Measurements from ENCODE around the gene UGCG. TPM values are rescaled to one million over a fixed set of nuclear protein-coding genes. Genes with fewer than 3 reads are reported as not detected.

Gene UGCG
- polyA plus RNA-seq, 2 of the 4 experiments (the other 2 are of a cell fraction), result 11.6 to 25.9 TPM

GRCh38 chr9:111907147-111907546 lies 10.5 kb downstream of the UGCG start:
- Histone ChIP-seq H3K9me3 (no peaks in the 10 kb centered on the region), H3K4me2 (no peak overlapping the region), H3K27ac (no peak overlapping the region), H3K4me1 (peaks cover 37% of the 10 kb centered on the region), H3K4me3 (no peak overlapping the region)
- POLR2A ChIA-PET, result no interaction called here
- WGBS (ENCODE audit: missing lambda C conversion rate), result 97% methylated on average over 5 of the region's 5 CpGs
- DNase-seq (ENCODE audit: low read depth in 1 of 2, low spot score in 1 of 2), result no peak
- FAIRE-seq, result no peak
- no peak for TF ChIP-seq ZFP36 (IDR thresholded peaks at IDR 0.05; ENCODE audit: borderline replicate concordance, partially characterized antibody)
- TF ChIP-seq FOXS1 (CRISPR knock-in tag; IDR thresholded peaks at IDR 0.05), result no peak
- no peak for TF ChIP-seq RAD21 (conservative IDR thresholded peaks at IDR 0.05 in 1 of 2, IDR thresholded peaks at IDR 0.05 in 1 of 2)
- no peak for TF ChIP-seq TFCP2L1 (CRISPR knock-in tag; IDR thresholded peaks at IDR 0.05)
- TF ChIP-seq PBX3 (IDR thresholded peaks at IDR 0.05), result no peak
- no peak for TF ChIP-seq JUN (IDR thresholded peaks at IDR 0.05)
- no peak for TF ChIP-seq CEBPB (IDR thresholded peaks at IDR 0.05)
- TF ChIP-seq NFE2L2 (conservative IDR thresholded peaks at IDR 0.05; ENCODE audit: low read length), result no peak
- no peak for TF ChIP-seq ESRRA (IDR thresholded peaks at IDR 0.05; ENCODE audit: borderline replicate concordance, low read length)
- no peak for TF ChIP-seq NR3C1 (IDR thresholded peaks at IDR 0.05)
- no peak for TF ChIP-seq SMC3 (IDR thresholded peaks at IDR 0.05)
- TF ChIP-seq SREBF2 (IDR thresholded peaks at IDR 0.05), result no peak
- no peak for TF ChIP-seq CTCF (IDR thresholded peaks at IDR 0.05)
- ATAC-seq, result no peak
- CTCF ChIA-PET, result interaction anchor here (0.6 to 0.7 kb wide), 2 partner anchors 444 to 1660 kb away, joined by 3 read pairs; no protein-coding TSS in a partner anchor

DNA sequence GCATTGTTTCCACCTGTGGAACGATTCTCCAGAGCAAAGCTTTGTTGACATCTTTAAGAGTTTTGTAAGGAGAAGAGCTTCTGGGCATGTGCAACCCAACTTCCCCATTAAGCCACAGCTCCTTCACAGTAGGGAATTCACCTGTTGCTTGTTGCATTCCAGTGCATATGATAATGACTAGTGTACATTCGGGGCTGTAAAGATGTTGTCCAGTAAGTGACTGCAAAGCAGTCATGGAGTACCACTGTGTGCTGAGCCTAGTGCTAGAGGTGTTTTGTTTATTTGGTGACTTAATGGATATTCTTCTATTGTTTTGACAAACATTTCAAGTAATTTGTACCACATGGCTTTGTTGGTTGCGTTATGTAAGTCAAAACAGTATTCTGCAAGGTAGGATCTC lies 12.8 kb downstream of the UGCG start:
- FAIRE-seq, result no peak
- TF ChIP-seq MAZ (IDR thresholded peaks at IDR 0.05; ENCODE audit: borderline replicate concordance, low read depth, low read length) (no peak), PBX3 (IDR thresholded peaks at IDR 0.05) (no peak), FOSL2 (IDR thresholded peaks at IDR 0.05) (no peak), FOSL2 (CRISPR knock-in tag; IDR thresholded peaks at IDR 0.05) (no peak), HOXA7 (CRISPR knock-in tag; IDR thresholded peaks at IDR 0.05) (no peak)
- Histone ChIP-seq H3K4me2 (0 out of 3 replicates have a peak overlapping the region, but pooled peaks have one; percentile 14), H3K27ac (no peak overlapping the region), H3K4me3 (no peak overlapping the region), H3K4me1 (peaks cover 25% of the 10 kb centered on the region), H3K9me3 (no peaks in the 10 kb centered on the region)
- WGBS (ENCODE audit: missing lambda C conversion rate), result 68% methylated on average over 3 of the region's 3 CpGs
- CTCF ChIA-PET, result interaction anchor here (0.6 to 2.3 kb wide), 3 partner anchors 12 to 116 kb away, joined by 3 to 9 read pairs (median 6); partner anchors contain the start of gene UGCG
- DNase-seq (ENCODE audit: low read depth in 1 of 2, low spot score in 1 of 2), result no peak
- POLR2A ChIA-PET, result interaction anchor here (1.7 kb wide), 1 partner anchor 13 kb away, joined by 7 read pairs; the partner anchor contains the start of gene UGCG
- ATAC-seq, result no peak

GRCh38 chr9:111910428-111910827 lies 13.8 kb downstream of the UGCG start:
- Histone ChIP-seq H3K4me2 (no peak overlapping the region), H3K27ac (no peak overlapping the region), H3K4me1 (peaks cover 26% of the 10 kb centered on the region), H3K9me3 (no peaks in the 10 kb centered on the region), H3K4me3 (no peak overlapping the region)
- no peak for FAIRE-seq
- CTCF ChIA-PET, result interaction anchor here (2.3 kb wide), 1 partner anchor 12 kb away, joined by 6 read pairs; no protein-coding TSS in a partner anchor
- ATAC-seq, result no peak
- no peak for TF ChIP-seq POLR2AphosphoS2 (conservative IDR thresholded peaks at IDR 0.05; ENCODE audit: low read length)
- 92% methylated on average over 6 of the region's 6 CpGs for WGBS (ENCODE audit: missing lambda C conversion rate)
- DNase-seq (ENCODE audit: low read depth in 1 of 2, low spot score in 1 of 2), result no peak
- POLR2A ChIA-PET, result interaction anchor here (1.7 kb wide), 1 partner anchor 14 kb away, joined by 7 read pairs; the partner anchor contains the start of gene UGCG
